ENCODE results near the gene KCNN2. TPM values are rescaled to one million over a fixed set of nuclear protein-coding genes. Genes with fewer than 3 reads are reported as not detected.

Gene KCNN2
- total and polyA plus RNA-seq, 2 donors (not counting 3 experiments of a cell fraction or from before 2014, with no cell fraction given): 0.32 to 1.9 TPM

GRCh38 chr5:114419959-114420358, 58.1 kb downstream of the KCNN2 start:
- FAIRE-seq: no peak
- no peaks in the 10 kb centered on the region for H3K36me3 ChIP-seq (ENCODE audit: control insufficient read depth in 2 of 2, extremely low read depth in 1 of 2, insufficient read depth in 2 of 2, low read length in 2 of 2)
- TF ChIP-seq EZH2 (IDR thresholded peaks at IDR 0.05; ENCODE audit: borderline replicate concordance, low read depth, low read length, severe bottlenecking) (no peak), POLR2AphosphoS5 (IDR thresholded peaks at IDR 0.05; ENCODE audit: insufficient read depth, low read depth, low read length) (no peak), FOS (IDR thresholded peaks at IDR 0.05; ENCODE audit: borderline replicate concordance, insufficient read depth, low read length) (no peak)
- TF ChIP-seq, protein P1, sequence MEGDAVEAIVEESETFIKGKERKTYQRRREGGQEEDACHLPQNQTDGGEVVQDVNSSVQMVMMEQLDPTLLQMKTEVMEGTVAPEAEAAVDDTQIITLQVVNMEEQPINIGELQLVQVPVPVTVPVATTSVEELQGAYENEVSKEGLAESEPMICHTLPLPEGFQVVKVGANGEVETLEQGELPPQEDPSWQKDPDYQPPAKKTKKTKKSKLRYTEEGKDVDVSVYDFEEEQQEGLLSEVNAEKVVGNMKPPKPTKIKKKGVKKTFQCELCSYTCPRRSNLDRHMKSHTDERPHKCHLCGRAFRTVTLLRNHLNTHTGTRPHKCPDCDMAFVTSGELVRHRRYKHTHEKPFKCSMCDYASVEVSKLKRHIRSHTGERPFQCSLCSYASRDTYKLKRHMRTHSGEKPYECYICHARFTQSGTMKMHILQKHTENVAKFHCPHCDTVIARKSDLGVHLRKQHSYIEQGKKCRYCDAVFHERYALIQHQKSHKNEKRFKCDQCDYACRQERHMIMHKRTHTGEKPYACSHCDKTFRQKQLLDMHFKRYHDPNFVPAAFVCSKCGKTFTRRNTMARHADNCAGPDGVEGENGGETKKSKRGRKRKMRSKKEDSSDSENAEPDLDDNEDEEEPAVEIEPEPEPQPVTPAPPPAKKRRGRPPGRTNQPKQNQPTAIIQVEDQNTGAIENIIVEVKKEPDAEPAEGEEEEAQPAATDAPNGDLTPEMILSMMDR (IDR thresholded peaks at IDR 0.05; ENCODE audit: extremely low read depth in 1 of 2, insufficient read depth in 1 of 2, low read depth in 1 of 2, low read length in 2 of 2): no peak
- H3K9ac ChIP-seq (replicated peaks; ENCODE audit: extremely low read depth, insufficient read depth, low read length): no peak overlapping the region
- no peaks in the 10 kb centered on the region for H3K79me2 ChIP-seq (ENCODE audit: control insufficient read depth, insufficient read depth, low read length)
- H2AFZ ChIP-seq (ENCODE audit: low read depth, low read length): no peak overlapping the region
- no peak overlapping the region for H3K27ac ChIP-seq (ENCODE audit: insufficient read depth, low read depth, low read length)
- dilution Hi-C loops (cut with MboI; ENCODE audit: extremely low pct_ligation_motif_present, low sequenced_read_pairs): no loop called here
- no peaks in the 10 kb centered on the region for H4K20me1 ChIP-seq (replicated peaks; ENCODE audit: control insufficient read depth, extremely low read depth, insufficient read depth, low read length)
- no peak overlapping the region for H3K4me2 ChIP-seq (ENCODE audit: insufficient read depth, low read length)
- H3K9me1 ChIP-seq (replicated peaks; ENCODE audit: control insufficient read depth, extremely low read depth, insufficient read depth, low read length): no peaks in the 10 kb centered on the region
- H3K4me3 ChIP-seq (replicated peaks in 1 of 3; ENCODE audit: insufficient read depth in 1 of 3, low read depth in 1 of 3, low read length in 3 of 3): no peak overlapping the region
- no peak for DNase-seq (ENCODE audit: low read depth, low spot score)
- H3K4me1 ChIP-seq (ENCODE audit: control insufficient read depth, extremely low read depth, insufficient read depth, low read length): no peaks in the 10 kb centered on the region
- no peaks in the 10 kb centered on the region for H3K9me3 ChIP-seq (replicated peaks; ENCODE audit: control insufficient read depth, insufficient read depth, low read length)
- CTCF ChIA-PET: interaction anchor here (1.2 kb wide), 1 partner anchor 734 kb away, joined by 3 read pairs; no protein-coding TSS in a partner anchor
- POLR2A ChIA-PET: no interaction called here
- H3K27me3 ChIP-seq (ENCODE audit: control insufficient read depth in 2 of 2, insufficient read depth in 2 of 2, low read length in 2 of 2): peaks cover 0 to 2% of the 10 kb centered on the region in 2 experiments
- BruUV-seq (replicated peaks): no TSS peak
- intact Hi-C loops (cut with micrococcal nuclease): loop anchor here (10.0 kb wide), 1 partner anchor 1005 kb away; no protein-coding TSS in a partner anchor

DNA sequence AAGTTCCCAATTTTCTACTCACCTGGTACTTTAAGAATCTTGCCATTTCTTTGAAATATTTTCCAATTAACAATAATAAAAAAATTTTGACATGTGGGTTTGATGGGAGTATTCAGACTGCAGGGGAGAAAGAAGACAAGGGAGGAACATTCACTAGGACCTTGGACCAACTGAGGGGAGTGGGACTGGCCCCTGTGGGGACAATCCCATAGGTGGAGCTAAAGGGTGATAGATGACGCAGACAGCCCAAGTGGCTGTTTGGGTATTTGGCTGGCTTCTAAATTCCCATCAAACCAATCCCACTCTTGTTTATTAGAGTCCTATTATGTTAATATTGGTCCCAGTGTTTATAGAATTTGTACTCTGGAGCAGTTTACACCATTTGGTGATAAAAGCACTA, 65.3 kb downstream of the KCNN2 start:
- Histone ChIP-seq H3K27ac (ENCODE audit: insufficient read depth, low read depth, low read length) (no peak overlapping the region), H3K9me1 (replicated peaks; ENCODE audit: control insufficient read depth, extremely low read depth, insufficient read depth, low read length) (no peaks in the 10 kb centered on the region), H3K9me3 (replicated peaks; ENCODE audit: control insufficient read depth, insufficient read depth, low read length) (no peaks in the 10 kb centered on the region), H3K4me1 (ENCODE audit: control insufficient read depth, extremely low read depth, insufficient read depth, low read length) (no peaks in the 10 kb centered on the region), H3K27me3 (ENCODE audit: control insufficient read depth in 2 of 2, insufficient read depth in 2 of 2, low read length in 2 of 2) (no peaks in the 10 kb centered on the region), H3K9ac (replicated peaks; ENCODE audit: extremely low read depth, insufficient read depth, low read length) (no peak overlapping the region), H4K20me1 (replicated peaks; ENCODE audit: control insufficient read depth, extremely low read depth, insufficient read depth, low read length) (no peaks in the 10 kb centered on the region), H3K79me2 (ENCODE audit: control insufficient read depth, insufficient read depth, low read length) (no peaks in the 10 kb centered on the region), H3K36me3 (ENCODE audit: control insufficient read depth in 2 of 2, extremely low read depth in 1 of 2, insufficient read depth in 2 of 2, low read length in 2 of 2) (no peaks in the 10 kb centered on the region), H3K4me2 (ENCODE audit: insufficient read depth, low read length) (no peak overlapping the region), H3K4me3 (replicated peaks in 1 of 3; ENCODE audit: insufficient read depth in 1 of 3, low read depth in 1 of 3, low read length in 3 of 3) (no peak overlapping the region), H2AFZ (ENCODE audit: low read depth, low read length) (no peak overlapping the region)
- no TSS peak for BruUV-seq (replicated peaks)
- POLR2A ChIA-PET: no interaction called here
- DNase-seq (ENCODE audit: low read depth, low spot score): no peak
- CTCF ChIA-PET: no interaction called here
- intact Hi-C loops (cut with micrococcal nuclease): loop anchor here (10.0 kb wide), 1 partner anchor 1012 kb away; no protein-coding TSS in a partner anchor
- no peak for FAIRE-seq
- dilution Hi-C loops (cut with MboI; ENCODE audit: extremely low pct_ligation_motif_present, low sequenced_read_pairs): no loop called here
- no peak for TF ChIP-seq MYC (IDR thresholded peaks at IDR 0.05; ENCODE audit: low read depth, low read length)
- TF ChIP-seq POLR2A (IDR thresholded peaks at IDR 0.05; ENCODE audit: low read depth, low read length): no peak
- no peak for TF ChIP-seq FOS (IDR thresholded peaks at IDR 0.05; ENCODE audit: borderline replicate concordance, insufficient read depth, low read length)
- no peak for TF ChIP-seq JUN (IDR thresholded peaks at IDR 0.05; ENCODE audit: borderline replicate concordance, insufficient read depth, insufficient read length, low read depth)
- TF ChIP-seq, protein P1 (IDR thresholded peaks at IDR 0.05; ENCODE audit: extremely low read depth in 1 of 2, insufficient read depth in 1 of 2, low read depth in 1 of 2, low read length in 2 of 2): no peak
- no peak for TF ChIP-seq EZH2 (IDR thresholded peaks at IDR 0.05; ENCODE audit: borderline replicate concordance, low read depth, low read length, severe bottlenecking)
- no peak for TF ChIP-seq POLR2AphosphoS5 (IDR thresholded peaks at IDR 0.05; ENCODE audit: insufficient read depth, low read depth, low read length)
- TF ChIP-seq, protein P2, sequence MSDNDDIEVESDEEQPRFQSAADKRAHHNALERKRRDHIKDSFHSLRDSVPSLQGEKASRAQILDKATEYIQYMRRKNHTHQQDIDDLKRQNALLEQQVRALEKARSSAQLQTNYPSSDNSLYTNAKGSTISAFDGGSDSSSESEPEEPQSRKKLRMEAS (IDR thresholded peaks at IDR 0.05; ENCODE audit: insufficient read depth, insufficient read length): no peak
- no peak for TF ChIP-seq GATA2 (IDR thresholded peaks at IDR 0.05; ENCODE audit: insufficient read depth, insufficient read length, low read depth, low read length)

Measured in endothelial cell of umbilical vein (primary cell).